CD14-positive monocyte (primary cell): Measurements from ENCODE around the gene GPHN. TPM values are rescaled to one million over a fixed set of nuclear protein-coding genes. Genes with fewer than 3 reads are reported as not detected.

Source experiments
- DNase-seq, 3 donors: peaks; one replicate each; pipeline ENCODE4 v3.0.0-alpha.2; 2011 to 2022
- H2AFZ ChIP-seq: 2 replicates; pipeline ENCODE4 v1.6.0; 2012; ENCODE audit warnings: mild to moderate bottlenecking, low read depth, low read length, inconsistent platforms; ENCODE audit not compliant: insufficient read depth, poor library complexity, severe bottlenecking
- H3K27ac ChIP-seq, 2 donors: 1 replicate in 1 of 2; 2 replicates in 1 of 2; pipeline ENCODE4 v1.5.1; 2012 to 2013; ENCODE audit warnings: low read length in 2 of 2, control low read depth in 1 of 2, inconsistent platforms in 1 of 2, low read depth in 1 of 2, mild to moderate bottlenecking in 1 of 2
- H3K27me3 ChIP-seq, 2 donors: one replicate each; pipeline versions ENCODE4 v1.6.0 to v1.6.1; 2011 to 2013; ENCODE audit warnings: low read length in 2 of 2; ENCODE audit not compliant: control insufficient read depth in 2 of 2, insufficient read depth in 2 of 2
- H3K36me3 ChIP-seq, 2 donors: replicated peaks in 1 of 2; 1 replicate in 1 of 2; 2 replicates in 1 of 2; pipeline versions ENCODE4 v1.5.1 to v1.6.1; 2012 to 2013; ENCODE audit warnings: low read length in 2 of 2, control low read depth in 1 of 2, inconsistent platforms in 1 of 2, mild to moderate bottlenecking in 1 of 2; ENCODE audit not compliant: insufficient read depth in 2 of 2, control insufficient read depth in 1 of 2
- H3K4me1 ChIP-seq, 2 donors: 1 replicate in 1 of 2; 2 replicates in 1 of 2; pipeline versions ENCODE4 v1.5.1 to v1.6.1; 2012 to 2013; ENCODE audit warnings: low read length in 2 of 2, control low read depth in 1 of 2, inconsistent platforms in 1 of 2, mild to moderate bottlenecking in 1 of 2, moderate library complexity in 1 of 2; ENCODE audit not compliant: insufficient read depth in 2 of 2, control insufficient read depth in 1 of 2
- H3K4me2 ChIP-seq: replicated peaks from 2 replicates; pipeline ENCODE3; 2012; ENCODE audit warnings: low read length, moderate library complexity, mild to moderate bottlenecking; ENCODE audit not compliant: poor library complexity, severe bottlenecking; ENCODE audit errors: extremely low read depth
- H3K4me3 ChIP-seq, 3 experiments: fragments of 200-600 bp in 1 of 3; sonication (generic) in 1 of 3; replicated peaks in 1 of 3; 1 replicate in 2 of 3; 2 replicates in 1 of 3; pipeline ENCODE4 v1.5.1; 2011 to 2013; ENCODE audit warnings: low read length in 3 of 3, mild to moderate bottlenecking in 3 of 3, control low read depth in 2 of 3, low read depth in 2 of 3, inconsistent platforms in 1 of 3, moderate library complexity in 1 of 3
- H3K79me2 ChIP-seq: 2 replicates; pipeline ENCODE4 v1.6.0; 2012; ENCODE audit warnings: mild to moderate bottlenecking, control low read depth, inconsistent platforms, low read length, moderate library complexity; ENCODE audit not compliant: insufficient read depth
- H3K9ac ChIP-seq: 2 replicates; pipeline ENCODE4 v1.6.0; 2017; ENCODE audit warnings: low read length, mild to moderate bottlenecking; ENCODE audit not compliant: insufficient read depth, poor library complexity, severe bottlenecking
- H3K9me3 ChIP-seq, 2 donors: replicated peaks in 1 of 2; 1 replicate in 1 of 2; 2 replicates in 1 of 2; pipeline versions ENCODE4 v1.5.1 to v1.6.1; 2012 to 2013; ENCODE audit warnings: low read length in 2 of 2, control low read depth in 1 of 2; ENCODE audit not compliant: control insufficient read depth in 1 of 2, insufficient read depth in 1 of 2
- H4K20me1 ChIP-seq: 2 replicates; pipeline ENCODE4 v1.6.0; 2012; ENCODE audit warnings: mild to moderate bottlenecking, low read length, control low read depth, moderate library complexity; ENCODE audit not compliant: insufficient read depth
- H3K27ac Mint-ChIP-seq, 7 donors: one replicate each; pipeline ENCODE4 v1.8.0; 2020; ENCODE audit warnings: mild to moderate bottlenecking in 7 of 7, mixed read lengths in 7 of 7, moderate library complexity in 6 of 7, inconsistent platforms in 2 of 7
- H3K27me3 Mint-ChIP-seq, 3 donors: one replicate each; pipeline ENCODE4 v1.8.0; 2021 to 2022; ENCODE audit warnings: low read depth in 3 of 3, mild to moderate bottlenecking in 3 of 3, mixed read lengths in 3 of 3, moderate library complexity in 3 of 3, inconsistent platforms in 1 of 3
- H3K36me3 Mint-ChIP-seq, 2 donors: one replicate each; pipeline ENCODE4 v1.8.0; 2020; ENCODE audit warnings: mixed read lengths in 2 of 2, inconsistent platforms in 1 of 2, mild to moderate bottlenecking in 1 of 2
- H3K4me1 Mint-ChIP-seq: one replicate; pipeline ENCODE4 v1.8.0; 2020; ENCODE audit warnings: mild to moderate bottlenecking, mixed read lengths
- H3K4me3 Mint-ChIP-seq, 2 donors: one replicate each; pipeline ENCODE4 v1.8.0; 2020; ENCODE audit warnings: mild to moderate bottlenecking in 2 of 2, mixed read lengths in 2 of 2, moderate library complexity in 1 of 2
- H3K9me3 Mint-ChIP-seq, 7 donors: one replicate each; pipeline ENCODE4 v1.8.0; 2020 to 2022; ENCODE audit warnings: mixed read lengths in 7 of 7, mild to moderate bottlenecking in 6 of 7, moderate library complexity in 6 of 7, inconsistent platforms in 2 of 7
- CTCF ChIP-seq: fragments of 200-600 bp; IDR thresholded peaks from one replicate; pipeline ENCODE4 v1.8.0; 2022; ENCODE audit warnings: antibody characterized with exemption, mild to moderate bottlenecking
- WGBS: methylation state at CpG from one replicate; pipeline ENCODE4 v1.1.5; 2013; ENCODE audit warnings: missing lambda C conversion rate; ENCODE audit not compliant: insufficient coverage; 5-methylcytosine and 5-hydroxymethylcytosine counted together
- intact Hi-C, 2 donors: fragments of 100-400 bp; cut with micrococcal nuclease; formaldehyde crosslinking; loops; one replicate each; pipeline versions ENCODE4 v1.15.0 to v1.15.1; 2023
- polyA plus RNA-seq, 3 donors: library from polyadenylated mRNA; depleted of rRNA in 1 of 3; unstranded in 2 of 3; stranded (reverse) in 1 of 3; fragments of 300-500 nt in 2 of 3; fragments of >200 nt in 1 of 3; fragmentation: Illumina TruSeq in 2 of 3; gene quantifications; 1 replicate in 2 of 3; 2 replicates in 1 of 3; pipeline ENCODE4 v1.2.3, GENCODE V29; 2012 to 2021

The GPHN gene
- polyA plus RNA-seq, 3 donors, result 1.9 to 3.1 (median 3.0) TPM

DNA sequence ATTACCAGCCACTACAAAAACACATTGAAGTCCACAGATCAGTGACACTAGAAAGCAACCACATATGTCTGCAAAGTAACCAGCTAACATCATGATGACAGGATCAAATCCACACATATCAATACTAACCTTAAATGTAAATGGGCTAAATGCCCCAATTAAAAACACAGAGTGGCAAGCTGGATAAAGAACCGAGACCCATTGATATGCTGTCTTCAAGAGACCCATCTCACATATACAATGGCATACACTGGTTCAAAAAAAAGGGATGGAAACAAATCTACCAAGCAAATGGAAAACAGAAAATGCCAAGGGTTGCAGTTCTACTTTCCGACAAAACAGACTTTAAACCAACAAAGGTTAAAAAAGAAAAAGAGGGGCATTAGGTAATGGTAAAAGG, 307.7 kb downstream of the GPHN start:
- Histone ChIP-seq H3K79me2 (no peaks in the 10 kb centered on the region), H3K4me1 (no peaks in the 10 kb centered on the region), H3K9me3 (peaks cover 14 to 32% of the 10 kb centered on the region in 2 donors), H3K36me3 (no peaks in the 10 kb centered on the region), H3K27ac (no peak overlapping the region), H3K9ac (no peak overlapping the region), H4K20me1 (no peaks in the 10 kb centered on the region), H3K4me3 (no peak overlapping the region), H2AFZ (no peak overlapping the region), H3K27me3 (no peaks in the 10 kb centered on the region), H3K4me2 (no peak overlapping the region)
- intact Hi-C loops, result no loop called here
- no peak for DNase-seq
- no peaks in the 10 kb centered on the region for H3K4me1 Mint-ChIP-seq
- peaks cover 0 to 2% (median 0%) of the 10 kb centered on the region in 3 donors for H3K27me3 Mint-ChIP-seq
- peaks cover 7 to 38% (median 30%) of the 10 kb centered on the region in 7 donors for H3K9me3 Mint-ChIP-seq
- no peak for TF ChIP-seq CTCF
- H3K27ac Mint-ChIP-seq, result no peak overlapping the region
- H3K4me3 Mint-ChIP-seq, result no peak overlapping the region
- H3K36me3 Mint-ChIP-seq, result peaks cover 6 to 14% of the 10 kb centered on the region in 2 donors
- WGBS, result no CpG with 5 or more reads among the region's 2 CpGs

GRCh38 chr14:66824251-66824650, 316.3 kb downstream of the GPHN start:
- Histone ChIP-seq H3K36me3 (no peaks in the 10 kb centered on the region), H3K4me2 (no peak overlapping the region), H3K79me2 (no peaks in the 10 kb centered on the region), H3K4me1 (no peaks in the 10 kb centered on the region), H3K9me3 (no peaks in the 10 kb centered on the region), H4K20me1 (no peaks in the 10 kb centered on the region), H3K9ac (no peak overlapping the region), H3K27ac (no peak overlapping the region), H2AFZ (no peak overlapping the region), H3K27me3 (no peaks in the 10 kb centered on the region), H3K4me3 (no peak overlapping the region)
- intact Hi-C loops, result no loop called here
- Mint-ChIP-seq H3K27me3 (no peaks in the 10 kb centered on the region), H3K4me3 (no peak overlapping the region), H3K4me1 (no peaks in the 10 kb centered on the region), H3K27ac (no peak overlapping the region), H3K9me3 (peaks cover 2 to 8% (median 3%) of the 10 kb centered on the region in 7 donors), H3K36me3 (no peaks in the 10 kb centered on the region)
- no CpG with 5 or more reads among the region's 2 CpGs for WGBS
- no peak for TF ChIP-seq CTCF
- no peak for DNase-seq
